GM12865 (cell line): Measurements from ENCODE around the gene AOPEP.

Experiments
- DNase-seq: peaks from one replicate; pipeline ENCODE4 v3.0.0; 2010; ENCODE audit warnings: low read depth
- H3K4me3 ChIP-seq: 2 replicates; pipeline ENCODE4 v1.5.1; 2011; ENCODE audit warnings: mild to moderate bottlenecking, low read depth, low read length, control low read depth
- TF ChIP-seq, protein P1 (sequence below): IDR thresholded peaks from 2 replicates; pipeline ENCODE4 v1.5.1; 2011; ENCODE audit warnings: low read length, control low read depth, low read depth, inconsistent platforms; ENCODE audit not compliant: insufficient read depth; ENCODE audit errors: missing control alignments

The AOPEP gene

DNA sequence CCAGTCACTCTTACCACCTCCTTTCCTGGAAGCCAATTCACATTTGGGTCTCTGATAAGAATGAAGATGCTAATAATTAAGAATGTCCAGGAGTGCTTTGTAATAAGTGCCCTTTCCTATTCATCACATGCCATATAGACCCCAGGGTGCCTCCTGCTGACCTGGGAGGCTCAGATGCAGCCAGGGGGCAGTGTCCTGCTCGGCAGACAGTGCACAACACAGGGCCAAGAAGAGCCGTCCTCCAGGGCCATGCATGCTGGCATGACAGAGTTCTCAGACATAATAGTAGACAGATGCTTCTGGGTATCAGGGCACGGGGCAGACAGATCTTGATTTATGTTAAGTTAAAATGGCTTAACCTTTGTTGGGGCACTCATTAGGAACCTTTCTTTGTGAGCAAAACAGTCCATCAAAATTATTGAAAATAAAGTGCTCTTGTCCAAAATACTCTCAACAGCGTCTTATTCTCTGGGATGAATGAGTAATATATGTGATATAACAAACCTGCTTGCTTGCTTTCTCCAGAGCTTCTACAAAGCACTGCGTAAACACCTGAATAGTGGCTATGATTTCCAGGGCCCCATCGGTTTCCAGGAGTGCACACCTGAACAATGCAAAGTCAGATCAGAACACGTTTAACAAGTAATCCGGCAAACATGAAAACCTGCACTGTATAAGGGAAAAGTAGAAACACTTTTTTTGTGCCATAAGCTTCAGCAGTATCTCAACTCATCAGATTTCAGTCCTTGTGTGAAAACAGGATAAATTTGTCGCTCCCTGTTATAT is 398.3 kb downstream of the AOPEP start:
- DNase-seq: no peak
- TF ChIP-seq, protein P1, sequence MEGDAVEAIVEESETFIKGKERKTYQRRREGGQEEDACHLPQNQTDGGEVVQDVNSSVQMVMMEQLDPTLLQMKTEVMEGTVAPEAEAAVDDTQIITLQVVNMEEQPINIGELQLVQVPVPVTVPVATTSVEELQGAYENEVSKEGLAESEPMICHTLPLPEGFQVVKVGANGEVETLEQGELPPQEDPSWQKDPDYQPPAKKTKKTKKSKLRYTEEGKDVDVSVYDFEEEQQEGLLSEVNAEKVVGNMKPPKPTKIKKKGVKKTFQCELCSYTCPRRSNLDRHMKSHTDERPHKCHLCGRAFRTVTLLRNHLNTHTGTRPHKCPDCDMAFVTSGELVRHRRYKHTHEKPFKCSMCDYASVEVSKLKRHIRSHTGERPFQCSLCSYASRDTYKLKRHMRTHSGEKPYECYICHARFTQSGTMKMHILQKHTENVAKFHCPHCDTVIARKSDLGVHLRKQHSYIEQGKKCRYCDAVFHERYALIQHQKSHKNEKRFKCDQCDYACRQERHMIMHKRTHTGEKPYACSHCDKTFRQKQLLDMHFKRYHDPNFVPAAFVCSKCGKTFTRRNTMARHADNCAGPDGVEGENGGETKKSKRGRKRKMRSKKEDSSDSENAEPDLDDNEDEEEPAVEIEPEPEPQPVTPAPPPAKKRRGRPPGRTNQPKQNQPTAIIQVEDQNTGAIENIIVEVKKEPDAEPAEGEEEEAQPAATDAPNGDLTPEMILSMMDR: no peak
- H3K4me3 ChIP-seq: no peak overlapping the region

DNA sequence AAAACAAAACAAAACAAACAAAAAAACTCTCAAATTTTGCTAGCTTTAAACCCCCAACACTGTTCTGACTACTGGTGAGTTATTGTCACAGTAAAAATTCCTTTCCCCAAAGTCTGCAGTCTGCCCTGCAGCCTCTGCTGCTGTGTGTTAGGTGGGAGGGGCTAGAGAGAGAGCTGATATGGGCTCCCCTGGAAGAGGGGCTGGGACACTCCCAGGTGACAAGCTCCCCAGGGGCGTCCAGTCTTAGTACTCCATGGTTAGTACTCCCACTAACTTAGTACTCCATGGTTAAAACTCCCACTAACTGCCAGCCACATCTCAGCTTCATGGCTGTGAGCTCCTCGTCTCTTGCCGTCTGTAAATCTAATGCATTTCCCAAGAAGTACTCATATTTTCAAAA is 399.2 kb downstream of the AOPEP start:
- no peak for DNase-seq
- TF ChIP-seq, protein P1: no peak
- no peak overlapping the region for H3K4me3 ChIP-seq

DNA sequence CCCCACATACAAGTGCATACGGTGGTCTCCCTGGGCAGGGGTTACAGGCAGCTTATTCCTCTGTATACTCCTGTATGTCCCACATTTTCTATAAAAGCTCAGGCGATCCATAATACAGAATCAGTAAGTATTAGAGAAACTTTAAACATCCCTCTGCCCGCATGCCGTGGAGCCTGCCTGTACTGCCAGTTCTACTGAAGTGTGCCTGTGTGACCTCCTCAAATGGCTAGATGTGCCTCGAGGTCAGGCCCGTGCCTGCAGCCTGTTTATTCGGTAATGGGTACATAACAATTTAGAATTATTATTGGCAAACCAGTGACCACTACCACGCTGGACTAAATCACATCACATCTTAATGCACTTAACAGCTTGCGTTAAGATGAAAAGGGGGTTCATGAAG is 400.2 kb downstream of the AOPEP start:
- H3K4me3 ChIP-seq: no peak overlapping the region
- TF ChIP-seq, protein P1: no peak
- DNase-seq: no peak

DNA sequence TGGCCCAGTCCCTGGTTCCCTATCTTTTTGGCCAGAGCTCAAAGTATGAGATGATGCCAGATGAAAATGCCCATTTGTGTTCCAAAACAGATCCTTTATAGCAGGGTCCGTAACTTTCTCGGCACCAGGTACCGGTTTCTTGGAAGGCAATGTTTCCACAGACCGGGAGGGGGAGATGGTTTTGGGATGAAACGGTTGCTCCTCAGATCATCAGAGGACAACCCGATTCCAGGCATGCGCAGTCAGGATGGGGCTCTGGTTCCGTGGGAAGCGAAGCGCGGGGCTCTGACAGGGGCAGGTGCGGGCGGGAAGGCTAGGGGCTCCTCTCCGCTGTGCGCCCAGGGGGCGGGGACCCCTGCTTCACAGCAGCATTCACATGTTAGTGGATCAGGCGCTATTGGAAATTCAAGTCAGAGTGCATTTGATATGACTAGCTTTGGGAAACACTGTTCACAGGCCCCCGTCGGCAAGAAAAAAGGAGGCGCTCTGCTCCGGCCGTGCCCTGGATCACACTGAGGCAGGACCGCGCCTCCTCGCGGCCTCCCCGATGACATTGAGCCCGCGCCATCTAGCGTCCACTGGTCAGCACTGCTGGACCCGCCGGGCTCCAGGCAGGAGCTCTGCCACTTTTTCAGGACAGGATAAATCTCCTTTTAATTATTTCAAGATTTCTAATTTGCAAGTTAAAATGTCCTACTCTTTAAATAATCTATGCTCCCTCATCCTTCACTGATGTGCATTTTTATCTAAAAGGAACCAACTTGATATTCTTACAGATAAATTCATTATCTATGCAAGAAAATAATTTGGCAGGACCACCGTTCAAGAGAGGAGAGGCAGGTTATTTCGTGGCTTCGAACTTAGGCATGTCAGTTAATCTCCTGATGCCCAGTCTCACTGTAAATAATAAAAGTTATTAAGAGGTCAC is 401.0 kb downstream of the AOPEP start:
- TF ChIP-seq, protein P1: peak; percentile 93
- H3K4me3 ChIP-seq: no peak overlapping the region
- DNase-seq: peak; percentile 78

DNA sequence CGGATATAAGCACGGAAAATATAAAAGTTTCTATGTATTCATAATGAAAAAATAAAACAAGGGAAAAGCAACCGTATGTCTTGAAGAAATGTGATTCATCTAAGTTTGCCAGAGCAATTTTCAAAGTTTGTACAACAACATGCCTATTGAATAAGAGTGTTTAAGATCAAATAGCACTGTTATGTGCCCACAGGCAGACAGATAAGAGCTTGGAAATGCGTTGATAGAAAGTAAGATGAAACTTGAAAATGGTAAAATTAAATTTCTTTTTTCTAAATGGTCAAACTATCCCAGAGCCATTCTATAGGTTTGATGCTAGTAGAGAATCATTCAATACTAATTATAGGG is 401.7 kb downstream of the AOPEP start:
- TF ChIP-seq, protein P1: no peak
- no peak overlapping the region for H3K4me3 ChIP-seq
- DNase-seq: no peak

DNA sequence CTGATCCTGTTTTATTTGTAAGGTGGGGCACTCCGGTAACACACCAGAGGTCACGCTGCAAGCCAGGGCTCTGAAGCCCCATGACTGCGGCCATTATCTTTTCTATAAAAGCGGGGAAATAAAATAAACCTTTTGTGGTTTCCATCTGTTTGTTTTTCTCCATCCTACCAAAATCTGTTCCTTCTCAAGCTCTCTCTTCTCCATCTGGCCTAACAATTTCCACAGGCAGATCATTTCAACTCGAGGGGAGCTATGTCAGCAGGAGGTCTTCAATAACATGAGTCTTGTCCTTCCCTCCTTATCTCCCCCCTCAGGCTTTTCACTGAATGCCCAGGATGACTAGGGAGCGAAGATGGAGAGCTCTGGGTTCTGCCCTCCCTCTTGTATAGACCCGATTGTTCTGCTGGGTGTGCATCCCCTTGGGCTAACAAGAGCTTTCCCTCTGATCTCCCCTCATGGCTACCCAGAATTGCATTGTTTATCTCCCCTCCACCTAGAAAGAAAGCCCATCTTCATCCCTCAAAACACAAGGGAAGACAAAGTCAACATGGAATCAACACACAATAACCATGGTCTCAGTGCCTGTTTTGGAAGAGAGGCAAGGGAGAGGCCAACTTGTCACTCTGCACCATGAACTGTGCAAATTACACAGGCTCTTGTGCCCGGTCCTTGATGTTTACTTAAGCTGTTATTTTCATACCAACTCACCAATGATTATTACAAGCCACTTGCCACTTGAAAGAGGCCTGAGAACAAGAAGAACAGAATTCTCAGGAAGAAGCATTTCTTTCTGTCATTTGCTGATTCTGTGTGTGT is 403.2 kb downstream of the AOPEP start:
- TF ChIP-seq, protein P1: no peak
- no peak overlapping the region for H3K4me3 ChIP-seq
- no peak for DNase-seq
